NB4 (cell line): ENCODE measurements around the gene CRYZL1.

Source experiments
- CTCF ChIP-seq: IDR thresholded peaks from one replicate; pipeline ENCODE4 v1.5.1; 2012; ENCODE audit warnings: low read depth, low read length
- MAX ChIP-seq: IDR thresholded peaks from 2 replicates; pipeline ENCODE4 v1.6.1; 2011; ENCODE audit warnings: low read depth, low read length

- no peak for TF ChIP-seq MAX
- no peak for TF ChIP-seq CTCF
These were observed 95.5 kb downstream of the CRYZL1 start for GRCh38 chr21:33546086-33546485.
